Panc1 (cell line): ENCODE data around the gene LOC101059915.

Experiments
- CTCF ChIP-seq: fragments of 450-650 bp; IDR thresholded peaks from 2 replicates; pipeline ENCODE4 v1.5.1; 2017; ENCODE audit warnings: mild to moderate bottlenecking
- TCF7L2 ChIP-seq: IDR thresholded peaks from 2 replicates; pipeline ENCODE4 v1.6.1; 2011; ENCODE audit warnings: mild to moderate bottlenecking, low read depth, low read length, inconsistent platforms

- peak; percentile 79 for TF ChIP-seq CTCF
- TF ChIP-seq TCF7L2: no peak
These were observed 14.9 kb upstream of the LOC101059915 start for GRCh38 chrX:71652405-71652804.
